HepG2 (cell line): ENCODE results near the gene CAPN2. TPM values are rescaled to one million over a fixed set of nuclear protein-coding genes. Genes with fewer than 3 reads are reported as not detected.

ENCODE experiments used
- ATAC-seq: fragments of 200-7000 bp; cut with Tn5 transposase; 3 replicates; pipeline ENCODE4 v1.9.1; 2020; ENCODE audit warnings: mild to moderate bottlenecking, moderate library complexity
- BruUV-seq: library from RNA; stranded (reverse); fragments of 400-500 nt; replicated peaks from 2 replicates; lab custom pipeline; 2021; lab: Mats Ljungman, UMichigan
- CTCF ChIA-PET: fragments of 300-600 bp; formaldehyde crosslinking; extraction: SDS; loops from one replicate; lab custom pipeline; 2021; ENCODE audit warnings: low total read pairs, inconsistent platforms, low intra/inter-chr PET ratio; lab: Yijun Ruan, JAX
- POLR2A ChIA-PET: fragments of 350-600 bp; sonication (Branson Sonifier 250); formaldehyde crosslinking; loops from one replicate; lab custom pipeline; 2020; ENCODE audit warnings: antibody characterized with exemption, inconsistent platforms; lab: Yijun Ruan, JAX
- DNase-seq: peaks from one replicate; pipeline ENCODE4 v3.0.0-alpha.2; 2015; ENCODE audit warnings: low spot score
- FAIRE-seq: peaks from 3 replicates; lab custom pipeline; 2011; peaks lifted over from hg19 to GRCh38; lab: Jason Lieb, UNC
- H2AFZ ChIP-seq: one replicate; pipeline ENCODE4 v1.6.1; 2011; ENCODE audit warnings: low read length, inconsistent platforms
- H3K27ac ChIP-seq: fragments of 300-600 bp; 3 replicates; pipeline ENCODE4 v1.8.0; 2011; ENCODE audit warnings: mixed run types, mild to moderate bottlenecking, mixed read lengths, low read length, inconsistent platforms; ENCODE audit not compliant: insufficient read depth; ENCODE audit errors: extremely low read length
- H3K27me3 ChIP-seq, 2 experiments: fragments of 200-600 bp in 1 of 2; 2 replicates in 1 of 2; 3 replicates in 1 of 2; pipeline versions ENCODE4 v1.6.0 to v1.8.0; 2011; ENCODE audit warnings: low read length in 2 of 2, mild to moderate bottlenecking in 2 of 2, moderate library complexity in 2 of 2, inconsistent platforms in 1 of 2; ENCODE audit not compliant: insufficient read depth in 2 of 2, control insufficient read depth in 1 of 2
- H3K36me3 ChIP-seq, 2 experiments: fragments of 200-600 bp in 1 of 2; replicated peaks in 1 of 2; 2 replicates in 1 of 2; 3 replicates in 1 of 2; pipeline versions ENCODE4 v1.5.1 to v1.8.0; 2011; ENCODE audit warnings: low read length in 2 of 2, inconsistent platforms in 1 of 2; ENCODE audit not compliant: insufficient read depth in 2 of 2, control insufficient read depth in 1 of 2
- H3K4me1 ChIP-seq: 2 replicates; pipeline ENCODE4 v1.5.1; 2012; ENCODE audit warnings: low read length, inconsistent platforms; ENCODE audit not compliant: insufficient read depth
- H3K4me2 ChIP-seq: 2 replicates; pipeline ENCODE4 v1.6.0; 2011; ENCODE audit warnings: low read depth, low read length, inconsistent platforms
- H3K4me3 ChIP-seq, 3 experiments: fragments of 200-600 bp in 1 of 3; sonication (generic), shearing (Covaris generic) in 1 of 3; replicated peaks in 1 of 3; 2 replicates each; pipeline ENCODE4 v1.5.1; 2011 to 2016; ENCODE audit warnings: low read length in 3 of 3, inconsistent platforms in 2 of 3, low read depth in 2 of 3, mild to moderate bottlenecking in 2 of 3, control low read depth in 1 of 3, mixed read lengths in 1 of 3; ENCODE audit not compliant: insufficient read depth in 1 of 3
- H3K79me2 ChIP-seq: one replicate; pipeline ENCODE4 v1.6.1; 2011; ENCODE audit warnings: low read length, inconsistent platforms; ENCODE audit not compliant: insufficient read depth
- H3K9ac ChIP-seq: 2 replicates; pipeline ENCODE4 v1.6.0; 2011; ENCODE audit warnings: mild to moderate bottlenecking, low read depth, low read length, inconsistent platforms; ENCODE audit not compliant: insufficient read depth
- H3K9me3 ChIP-seq: 2 replicates; pipeline ENCODE4 v1.5.1; 2012; ENCODE audit warnings: mild to moderate bottlenecking, low read length
- H4K20me1 ChIP-seq: 2 replicates; pipeline ENCODE4 v1.6.0; 2011; ENCODE audit warnings: inconsistent platforms, mild to moderate bottlenecking, low read length, moderate library complexity; ENCODE audit not compliant: insufficient read depth
- FLYWCH1 ChIP-seq: sonication (generic); formaldehyde crosslinking; IDR thresholded peaks from 2 replicates; pipeline ENCODE4 v1.8.1; 2023; ENCODE audit warnings: mild to moderate bottlenecking, missing genetic modification reagents
- ZFY ChIP-seq: sonication (generic); formaldehyde crosslinking; IDR thresholded peaks from 2 replicates; pipeline ENCODE4 v1.4.0; 2020; ENCODE audit warnings: missing genetic modification reagents
- ZNF678 ChIP-seq: sonication (generic); formaldehyde crosslinking; IDR thresholded peaks from 2 replicates; pipeline ENCODE4 v1.4.0; 2020; ENCODE audit warnings: mild to moderate bottlenecking, missing genetic modification reagents
- WGBS: methylation state at CpG from one replicate; pipeline ENCODE4 v1.1.6; 2017; ENCODE audit warnings: low lambda C conversion rate; 5-methylcytosine and 5-hydroxymethylcytosine counted together
- in situ Hi-C: cut with HindIII; loops from 2 replicates; pipeline ENCODE4 v1.10.0; 2017; ENCODE audit warnings: low pct_unique_long_range_greater_than_20kb; ENCODE audit not compliant: extremely low pct_ligation_motif_present
- intact Hi-C: fragments of 100-400 bp; cut with micrococcal nuclease; formaldehyde crosslinking; loops from one replicate; pipeline ENCODE4 v1.10.0; 2022; ENCODE audit not compliant: unreplicated experiment
- polyA plus RNA-seq, 8 experiments: library from polyadenylated mRNA; depleted of rRNA in 3 of 8; stranded (reverse) in 7 of 8; unstranded in 1 of 8; fragments of >200 nt; fragmentation: Illumina TruSeq in 4 of 8; extraction: Trizol in 4 of 8; gene quantifications; 2 replicates each; pipeline versions ENCODE4 v1.2.1 to v1.2.3, GENCODE V29; 2011 to 2016; ENCODE audit warnings: low read depth in 4 of 8, missing spikeins in 1 of 8, mixed read lengths in 1 of 8; ENCODE audit not compliant: insufficient read depth in 1 of 8
- total RNA-seq, 5 experiments: library from RNA; depleted of rRNA; stranded (reverse); fragments of >200 nt; fragmentation: Illumina TruSeq; extraction: Trizol; gene quantifications; 2 replicates each; pipeline ENCODE4 v1.2.3, GENCODE V29; 2016; ENCODE audit warnings: low read depth in 1 of 5
- TF ChIP-seq, protein P1 (sequence below): IDR thresholded peaks from 2 replicates; pipeline ENCODE4 v1.6.1; 2016; ENCODE audit warnings: low read depth, control low read depth
- TF ChIP-seq, protein P2 (sequence below): sonication (generic); formaldehyde crosslinking; IDR thresholded peaks from 2 replicates; pipeline ENCODE4 v1.8.0; 2022; ENCODE audit warnings: missing genetic modification reagents, low read depth, mild to moderate bottlenecking, borderline replicate concordance
- TF ChIP-seq, protein P3 (sequence below): IDR thresholded peaks from 2 replicates; pipeline ENCODE4 v1.6.1; 2016; ENCODE audit warnings: mild to moderate bottlenecking
- TF ChIP-seq, protein P4 (sequence below): sonication (generic); formaldehyde crosslinking; conservative IDR thresholded peaks from 2 replicates; pipeline ENCODE4 v1.8.0; 2022; ENCODE audit warnings: mild to moderate bottlenecking, moderate library complexity, missing genetic modification reagents

CAPN2 gene
- total and polyA plus RNA-seq, 2 of the 13 experiments (the other 11 are each of a cell fraction or from before 2014, with no cell fraction given), result 6.2 to 7.4 TPM

DNA sequence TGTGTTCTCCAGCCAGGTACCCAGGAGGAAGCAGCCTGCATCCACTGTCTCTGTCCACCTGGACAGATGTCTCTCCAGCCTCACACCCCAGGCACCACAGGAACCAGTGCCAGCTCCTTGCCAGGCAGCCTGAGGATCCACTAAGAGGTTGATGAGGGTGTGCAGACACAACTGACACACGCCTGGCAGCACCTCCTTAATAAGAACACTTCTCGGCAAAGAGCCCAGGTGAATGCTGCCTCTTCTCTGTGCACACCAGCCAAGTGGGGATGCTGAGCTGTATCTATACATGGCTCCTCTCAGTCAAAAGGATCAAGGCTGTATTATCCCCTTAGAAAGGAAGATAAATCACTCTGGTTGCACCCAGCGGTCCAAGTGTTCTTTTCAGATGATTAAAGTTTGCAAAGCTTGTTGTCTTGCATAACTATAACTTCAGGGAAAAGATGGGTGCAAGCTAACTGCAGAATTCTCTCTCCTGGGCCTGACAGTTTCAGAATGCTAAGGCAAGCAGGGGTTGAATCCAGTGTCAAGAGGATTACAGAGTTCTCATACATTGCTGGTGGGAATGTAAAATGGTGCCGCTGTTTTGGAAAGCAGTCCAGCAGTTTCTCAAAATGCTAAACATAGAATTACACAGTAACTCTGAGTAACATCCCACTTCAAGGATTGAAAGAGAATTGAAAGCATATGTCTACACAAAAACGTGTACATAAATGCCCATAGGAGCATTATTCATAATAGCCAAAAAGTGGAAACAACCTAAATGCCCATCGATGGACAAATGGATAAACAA lies 43.1 kb upstream of the CAPN2 start:
- ATAC-seq (no peak), FAIRE-seq (no peak), DNase-seq (no peak)
- 21% methylated on average over 5 of the region's 6 CpGs for WGBS
- no peaks in the 10 kb centered on the region for H3K36me3 ChIP-seq
- H3K4me3 ChIP-seq, result no peak overlapping the region
- in situ Hi-C loops, result no loop called here
- no peak for TF ChIP-seq ZFY (CRISPR knock-in tag)
- TF ChIP-seq, protein P1, sequence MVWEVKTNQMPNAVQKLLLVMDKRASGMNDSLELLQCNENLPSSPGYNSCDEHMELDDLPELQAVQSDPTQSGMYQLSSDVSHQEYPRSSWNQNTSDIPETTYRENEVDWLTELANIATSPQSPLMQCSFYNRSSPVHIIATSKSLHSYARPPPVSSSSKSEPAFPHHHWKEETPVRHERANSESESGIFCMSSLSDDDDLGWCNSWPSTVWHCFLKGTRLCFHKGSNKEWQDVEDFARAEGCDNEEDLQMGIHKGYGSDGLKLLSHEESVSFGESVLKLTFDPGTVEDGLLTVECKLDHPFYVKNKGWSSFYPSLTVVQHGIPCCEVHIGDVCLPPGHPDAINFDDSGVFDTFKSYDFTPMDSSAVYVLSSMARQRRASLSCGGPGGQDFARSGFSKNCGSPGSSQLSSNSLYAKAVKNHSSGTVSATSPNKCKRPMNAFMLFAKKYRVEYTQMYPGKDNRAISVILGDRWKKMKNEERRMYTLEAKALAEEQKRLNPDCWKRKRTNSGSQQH (CRISPR knock-in tag), result no peak
- TF ChIP-seq, protein P2, sequence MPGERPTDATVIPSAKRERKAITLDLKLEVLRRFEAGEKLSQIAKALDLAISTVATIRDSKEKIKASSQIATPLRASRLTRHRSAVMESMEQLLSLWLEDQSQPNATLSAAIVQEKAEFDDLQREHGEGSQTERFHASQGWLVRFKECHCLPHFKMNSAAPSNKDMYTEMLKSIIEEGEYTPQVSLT (CRISPR knock-in tag), result no peak
- TF ChIP-seq, protein P3, sequence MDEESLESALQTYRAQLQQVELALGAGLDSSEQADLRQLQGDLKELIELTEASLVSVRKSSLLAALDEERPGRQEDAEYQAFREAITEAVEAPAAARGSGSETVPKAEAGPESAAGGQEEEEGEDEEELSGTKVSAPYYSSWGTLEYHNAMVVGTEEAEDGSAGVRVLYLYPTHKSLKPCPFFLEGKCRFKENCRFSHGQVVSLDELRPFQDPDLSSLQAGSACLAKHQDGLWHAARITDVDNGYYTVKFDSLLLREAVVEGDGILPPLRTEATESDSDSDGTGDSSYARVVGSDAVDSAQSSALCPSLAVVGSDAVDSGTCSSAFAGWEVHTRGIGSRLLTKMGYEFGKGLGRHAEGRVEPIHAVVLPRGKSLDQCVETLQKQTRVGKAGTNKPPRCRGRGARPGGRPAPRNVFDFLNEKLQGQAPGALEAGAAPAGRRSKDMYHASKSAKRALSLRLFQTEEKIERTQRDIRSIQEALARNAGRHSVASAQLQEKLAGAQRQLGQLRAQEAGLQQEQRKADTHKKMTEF (CRISPR knock-in tag), result no peak
- TF ChIP-seq ZNF678 (CRISPR knock-in tag), result no peak
- no peak for TF ChIP-seq FLYWCH1
- TF ChIP-seq, protein P4, sequence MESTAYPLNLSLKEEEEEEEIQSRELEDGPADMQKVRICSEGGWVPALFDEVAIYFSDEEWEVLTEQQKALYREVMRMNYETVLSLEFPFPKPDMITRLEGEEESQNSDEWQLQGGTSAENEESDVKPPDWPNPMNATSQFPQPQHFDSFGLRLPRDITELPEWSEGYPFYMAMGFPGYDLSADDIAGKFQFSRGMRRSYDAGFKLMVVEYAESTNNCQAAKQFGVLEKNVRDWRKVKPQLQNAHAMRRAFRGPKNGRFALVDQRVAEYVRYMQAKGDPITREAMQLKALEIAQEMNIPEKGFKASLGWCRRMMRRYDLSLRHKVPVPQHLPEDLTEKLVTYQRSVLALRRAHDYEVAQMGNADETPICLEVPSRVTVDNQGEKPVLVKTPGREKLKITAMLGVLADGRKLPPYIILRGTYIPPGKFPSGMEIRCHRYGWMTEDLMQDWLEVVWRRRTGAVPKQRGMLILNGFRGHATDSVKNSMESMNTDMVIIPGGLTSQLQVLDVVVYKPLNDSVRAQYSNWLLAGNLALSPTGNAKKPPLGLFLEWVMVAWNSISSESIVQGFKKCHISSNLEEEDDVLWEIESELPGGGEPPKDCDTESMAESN (CRISPR knock-in tag), result no peak
- H3K27me3 ChIP-seq, result peaks cover 0 to 2% of the 10 kb centered on the region in 2 experiments; a peak in 1 of 5 replicates
- H3K4me2 ChIP-seq, result no peak overlapping the region
- H3K79me2 ChIP-seq, result no peaks in the 10 kb centered on the region
- H3K9me3 ChIP-seq, result peaks cover 1% of the 10 kb centered on the region; the same call in 1 of the 2 replicates
- ChIA-PET CTCF (interaction anchor here (1.7 kb wide), 1 partner anchor 113 kb away, joined by 20 read pairs; no protein-coding TSS in a partner anchor), POLR2A (no interaction called here)
- intact Hi-C loops, result no loop called here
- no peak overlapping the region for H3K27ac ChIP-seq
- no peaks in the 10 kb centered on the region for H4K20me1 ChIP-seq
- H2AFZ ChIP-seq, result no peak overlapping the region
- no peak overlapping the region for H3K9ac ChIP-seq
- peaks cover 9% of the 10 kb centered on the region for H3K4me1 ChIP-seq
- BruUV-seq, result no TSS peak
